H1 (cell line): ENCODE measurements around the gene MYO18A. TPM values are rescaled to one million over a fixed set of nuclear protein-coding genes. Genes with fewer than 3 reads are reported as not detected.

Experiments used
- CTCF ChIA-PET: fragments of 300-600 bp; sonication (Branson Sonifier 250); formaldehyde crosslinking; loops from one replicate; lab custom pipeline; 2021; ENCODE audit not compliant: partially characterized antibody; lab: Charles Lee
- POLR2A ChIA-PET: fragments of 300-600 bp; sonication (Branson Sonifier 250); formaldehyde crosslinking; loops from one replicate; lab custom pipeline; 2021; ENCODE audit warnings: inconsistent platforms; ENCODE audit not compliant: partially characterized antibody; lab: Charles Lee
- DNase-seq, 2 experiments: peaks; one replicate each; pipeline versions ENCODE4 v3.0.0 to v3.0.0-alpha.2; 2010 to 2022; ENCODE audit warnings: low spot score in 2 of 2, low read depth in 1 of 2, mixed read lengths in 1 of 2
- FAIRE-seq: peaks from 2 replicates; lab custom pipeline; 2011; peaks lifted over from hg19 to GRCh38; lab: Jason Lieb, UNC
- H2AFZ ChIP-seq: 2 replicates; pipeline ENCODE4 v1.8.1; 2012; ENCODE audit warnings: low read length, inconsistent platforms
- H2AK5ac ChIP-seq: 2 replicates; pipeline ENCODE4 v1.6.1; 2013; ENCODE audit warnings: low read depth, low read length
- H2BK120ac ChIP-seq: replicated peaks from 2 replicates; pipeline ENCODE3; 2013; ENCODE audit warnings: low read depth, low read length, inconsistent platforms
- H2BK12ac ChIP-seq: 2 replicates; pipeline ENCODE4 v1.6.1; 2013; ENCODE audit warnings: low read depth, low read length
- H2BK15ac ChIP-seq: 2 replicates; pipeline ENCODE4 v1.6.1; 2013; ENCODE audit warnings: low read length
- H2BK20ac ChIP-seq: 2 replicates; pipeline ENCODE4 v1.6.1; 2013; ENCODE audit warnings: low read length
- H2BK5ac ChIP-seq: 2 replicates; pipeline ENCODE4 v1.6.1; 2013; ENCODE audit warnings: low read depth, low read length
- H3K14ac ChIP-seq: 2 replicates; pipeline ENCODE4 v1.6.1; 2013; ENCODE audit warnings: inconsistent platforms; ENCODE audit not compliant: insufficient read length
- H3K18ac ChIP-seq: 2 replicates; pipeline ENCODE4 v1.6.1; 2013; ENCODE audit warnings: low read length; ENCODE audit errors: extremely low read depth
- H3K23ac ChIP-seq: 2 replicates; pipeline ENCODE4 v1.6.1; 2013; ENCODE audit warnings: inconsistent platforms; ENCODE audit not compliant: insufficient read length
- H3K23me2 ChIP-seq: 2 replicates; pipeline ENCODE4 v1.6.1; 2013; ENCODE audit warnings: low read depth, low read length
- H3K27ac ChIP-seq: 2 replicates; pipeline ENCODE4 v1.6.1; 2011; ENCODE audit warnings: low read depth, low read length, inconsistent platforms
- H3K27me3 ChIP-seq, 4 experiments: replicated peaks in 1 of 4; 1 replicate in 1 of 4; 2 replicates in 3 of 4; pipeline versions ENCODE4 v1.6.1 to v1.8.1; 2011 to 2013; ENCODE audit warnings: low read length in 3 of 4, mild to moderate bottlenecking in 3 of 4, inconsistent platforms in 2 of 4, mixed read lengths in 2 of 4, moderate library complexity in 1 of 4; ENCODE audit not compliant: control insufficient read depth in 3 of 4, insufficient read depth in 3 of 4; ENCODE audit errors: extremely low read depth in 1 of 4
- H3K36me3 ChIP-seq, 4 experiments: 2 replicates each; pipeline versions ENCODE4 v1.6.1 to v1.8.1; 2011 to 2013; ENCODE audit warnings: mild to moderate bottlenecking in 4 of 4, low read length in 3 of 4, moderate library complexity in 2 of 4, control low read depth in 1 of 4, inconsistent platforms in 1 of 4; ENCODE audit not compliant: insufficient read depth in 4 of 4, control insufficient read depth in 2 of 4
- H3K4ac ChIP-seq: replicated peaks from 2 replicates; pipeline ENCODE3; 2013; ENCODE audit warnings: low read length, low read depth, mixed read lengths, inconsistent platforms; ENCODE audit not compliant: insufficient read length
- H3K4me1 ChIP-seq, 4 experiments: replicated peaks in 1 of 4; 1 replicate in 1 of 4; 2 replicates in 3 of 4; pipeline versions ENCODE4 v1.6.1 to v1.8.1; 2011 to 2013; ENCODE audit warnings: low read length in 3 of 4, inconsistent platforms in 2 of 4, mixed read lengths in 1 of 4; ENCODE audit not compliant: insufficient read depth in 4 of 4, control insufficient read depth in 3 of 4
- H3K4me2 ChIP-seq, 2 experiments: 2 replicates each; pipeline versions ENCODE4 v1.6.1 to v1.8.1; 2011 to 2013; ENCODE audit warnings: low read depth in 2 of 2, low read length in 2 of 2, control low read depth in 1 of 2, inconsistent platforms in 1 of 2, mild to moderate bottlenecking in 1 of 2; ENCODE audit not compliant: insufficient read depth in 1 of 2
- H3K4me3 ChIP-seq, 4 experiments: fragments of 200-600, 300-600 bp in 1 of 4; sonication (generic), shearing (Covaris generic), sonication (Bioruptor Twin) in 1 of 4; 2 replicates each; pipeline versions ENCODE4 v1.5.1 to v1.8.1; 2011 to 2016; ENCODE audit warnings: low read length in 4 of 4, low read depth in 3 of 4, control low read depth in 2 of 4, inconsistent platforms in 2 of 4, mild to moderate bottlenecking in 2 of 4, mixed read lengths in 1 of 4, moderate library complexity in 1 of 4; ENCODE audit not compliant: insufficient read depth in 2 of 4; ENCODE audit errors: extremely low read depth in 1 of 4
- H3K56ac ChIP-seq: replicated peaks from 2 replicates; pipeline ENCODE3; 2013; ENCODE audit warnings: low read depth, mild to moderate bottlenecking, mixed read lengths, low read length, inconsistent platforms; ENCODE audit not compliant: insufficient read length
- H3K79me1 ChIP-seq: 2 replicates; pipeline ENCODE4 v1.6.1; 2013; ENCODE audit warnings: low read depth, low read length, control low read depth
- H3K79me2 ChIP-seq, 2 experiments: 2 replicates each; pipeline versions ENCODE4 v1.6.1 to v1.8.1; 2012 to 2013; ENCODE audit warnings: low read length in 2 of 2, mild to moderate bottlenecking in 2 of 2, inconsistent platforms in 1 of 2; ENCODE audit not compliant: insufficient read depth in 2 of 2, control insufficient read depth in 1 of 2
- H3K9ac ChIP-seq, 4 experiments: replicated peaks in 1 of 4; 1 replicate in 1 of 4; 2 replicates in 3 of 4; pipeline versions ENCODE4 v1.6.1 to v1.8.1; 2011 to 2013; ENCODE audit warnings: low read depth in 3 of 4, low read length in 3 of 4, control low read depth in 2 of 4, mild to moderate bottlenecking in 2 of 4, moderate library complexity in 2 of 4, inconsistent platforms in 1 of 4; ENCODE audit errors: extremely low read depth in 1 of 4
- H3K9me3 ChIP-seq, 2 experiments: 2 replicates each; pipeline versions ENCODE4 v1.6.1 to v1.8.1; 2012 to 2013; ENCODE audit warnings: mild to moderate bottlenecking in 2 of 2, moderate library complexity in 2 of 2, control low read depth in 1 of 2, inconsistent platforms in 1 of 2, low read depth in 1 of 2, low read length in 1 of 2, mixed read lengths in 1 of 2; ENCODE audit not compliant: insufficient read depth in 2 of 2
- H4K20me1 ChIP-seq, 2 experiments: replicated peaks in 1 of 2; 2 replicates each; pipeline versions ENCODE3 to v1.8.1; 2011 to 2013; ENCODE audit warnings: inconsistent platforms in 2 of 2, low read length in 2 of 2, mild to moderate bottlenecking in 1 of 2; ENCODE audit not compliant: insufficient read depth in 2 of 2, control insufficient read depth in 1 of 2
- H4K5ac ChIP-seq: 2 replicates; pipeline ENCODE4 v1.6.1; 2013; ENCODE audit warnings: low read length, low read depth, mixed read lengths, inconsistent platforms; ENCODE audit not compliant: insufficient read length
- H4K8ac ChIP-seq: 2 replicates; pipeline ENCODE4 v1.8.0; 2013; ENCODE audit warnings: mild to moderate bottlenecking, moderate library complexity, low read length, inconsistent platforms; ENCODE audit not compliant: insufficient read depth; ENCODE audit errors: extremely low read depth
- H4K91ac ChIP-seq: replicated peaks from 2 replicates; pipeline ENCODE3; 2013; ENCODE audit warnings: low read length, mixed read lengths, inconsistent platforms; ENCODE audit not compliant: insufficient read length
- CBX8 ChIP-seq: fragments of 300-800, 300-1000 bp; sonication (generic); IDR thresholded peaks from 2 replicates; pipeline ENCODE4 v1.7.1; 2016; ENCODE audit warnings: low read depth, low read length, borderline replicate concordance
- E2F6 ChIP-seq: IDR thresholded peaks from 2 replicates; pipeline ENCODE4 v1.6.1; 2012; ENCODE audit warnings: inconsistent platforms
- GTF2F1 ChIP-seq: IDR thresholded peaks from 2 replicates; pipeline ENCODE4 v1.6.1; 2012; ENCODE audit warnings: low read depth, low read length, improper control_type of control experiment, borderline replicate concordance
- RNF2 ChIP-seq: fragments of 200-900, 300-1000 bp; sonication (generic); IDR thresholded peaks from 2 replicates; pipeline ENCODE4 v1.7.1; 2016; ENCODE audit warnings: borderline replicate concordance, low read depth, mild to moderate bottlenecking, antibody characterized with exemption, low read length; ENCODE audit not compliant: poor library complexity, severe bottlenecking; ENCODE audit errors: missing control alignments
- RXRA ChIP-seq: IDR thresholded peaks from 2 replicates; pipeline ENCODE4 v1.6.1; 2011; ENCODE audit warnings: low read depth, mild to moderate bottlenecking, low read length, moderate library complexity; ENCODE audit not compliant: insufficient read depth
- WGBS, 2 experiments: shearing (Covaris generic) in 1 of 2; methylation state at CpG; one replicate each; pipeline versions ENCODE4 v1.1.6 to v1.1.7; 2013 to 2015; ENCODE audit warnings: low lambda C conversion rate in 2 of 2, mixed read lengths in 2 of 2, inconsistent platforms in 1 of 2, low coverage in 1 of 2, missing lambda C conversion rate in 1 of 2; ENCODE audit not compliant: insufficient replicate concordance in 2 of 2, insufficient coverage in 1 of 2, insufficient read length in 1 of 2; ENCODE audit errors: extremely low coverage in 1 of 2, missing lambda C conversion rate in 1 of 2; 5-methylcytosine and 5-hydroxymethylcytosine counted together
- polyA plus RNA-seq, 7 experiments: library from polyadenylated mRNA; depleted of rRNA in 3 of 7; stranded (reverse) in 5 of 7; unstranded in 2 of 7; fragments of >200 nt in 5 of 7; fragments of 200-250 nt in 2 of 7; gene quantifications; 1 replicate in 5 of 7; 2 replicates in 1 of 7; 4 replicates in 1 of 7; pipeline versions ENCODE4 v1.2.1 to v1.2.3, GENCODE V29; 2011 to 2013; ENCODE audit warnings: missing spikeins in 2 of 7, mixed read lengths in 2 of 7
- total RNA-seq: library from RNA; stranded (reverse); fragmentation: NEBNext Ultra II Directional; extraction: Animal tissue kit (Norgen Biotek cat#: 25700); gene quantifications from 2 replicates; pipeline ENCODE4 v1.2.1, GENCODE V29; 2021

MYO18A gene
- total and polyA plus RNA-seq, 2 of the 8 experiments (the other 6 are each of a cell fraction or from before 2014, with no cell fraction given), result 7.6 to 43.8 TPM

- no peak overlapping the region for H3K27ac ChIP-seq
- no peak overlapping the region for H4K8ac ChIP-seq
- H3K4me3 ChIP-seq, result no peak overlapping the region
- no peak overlapping the region for H2BK20ac ChIP-seq
- H3K18ac ChIP-seq, result no peak overlapping the region
- H2BK5ac ChIP-seq, result no peak overlapping the region
- DNase-seq (no peak), FAIRE-seq (no peak)
- no peak overlapping the region for H3K56ac ChIP-seq
- H2BK12ac ChIP-seq, result peak overlapping the region; percentile 65; the same call in 1 of the 2 replicates
- H3K9me3 ChIP-seq, result no peaks in the 10 kb centered on the region
- no peaks in the 10 kb centered on the region for H3K23me2 ChIP-seq
- H3K79me1 ChIP-seq, result no peaks in the 10 kb centered on the region
- no peak overlapping the region for H3K23ac ChIP-seq
- H2AFZ ChIP-seq, result no peak overlapping the region
- no peak overlapping the region for H2BK15ac ChIP-seq
- peak; percentile 97 for TF ChIP-seq E2F6
- TF ChIP-seq GTF2F1, result no peak
- no peak for TF ChIP-seq RNF2
- no peak for TF ChIP-seq CBX8
- no peak for TF ChIP-seq RXRA
- TF ChIP-seq, all 59 proteins: peak for 1
- no peak overlapping the region for H3K14ac ChIP-seq
- no peak overlapping the region for H4K5ac ChIP-seq
- H4K91ac ChIP-seq, result no peak overlapping the region
- H3K4me2 ChIP-seq, result no peak overlapping the region
- POLR2A ChIA-PET, result interaction anchor here (1.0 to 3.1 kb wide), 12 partner anchors 10 to 345 kb away, joined by 3 to 9 read pairs (median 3); partner anchors contain the start of genes PHF12, PIPOX and SEZ6
- peak overlapping the region; percentile 87; the same call in 1 of the 2 replicates for H2AK5ac ChIP-seq
- 0 out of 7 replicates have a peak, but pooled peaks cover 0 to 2% (median 0%) of the 10 kb centered on the region in 4 experiments for H3K27me3 ChIP-seq
- H3K36me3 ChIP-seq, result no peaks in the 10 kb centered on the region
- H2BK120ac ChIP-seq, result no peak overlapping the region
- no peaks in the 10 kb centered on the region for H4K20me1 ChIP-seq
- no peaks in the 10 kb centered on the region for H3K79me2 ChIP-seq
- H3K4ac ChIP-seq, result no peak overlapping the region
- H3K4me1 ChIP-seq, result peaks cover 5 to 24% (median 14%) of the 10 kb centered on the region in 4 experiments
- WGBS, 2 experiments, result 89% methylated on average over 19 of the region's 19 CpGs; no CpG with 5 or more reads in 1 of the 2 experiments
- no peak overlapping the region for H3K9ac ChIP-seq
- CTCF ChIA-PET, result interaction anchor here (0.9 to 2.0 kb wide), 8 partner anchors 9 to 104 kb away, joined by 3 to 7 read pairs (median 4); no protein-coding TSS in a partner anchor
These were observed 110.6 kb downstream of the MYO18A start for GRCh38 chr17:29069526-29070041.
